Activated T-cell treated with anti-CD3 and anti-CD28 coated beads, Interleukin-2, amount 50 U/mL, for 72 hours (primary cell): ENCODE data around the gene LEMD2. TPM values are rescaled to one million over a fixed set of nuclear protein-coding genes. Genes with fewer than 3 reads are reported as not detected.

Experiments
- ATAC-seq, 2 donors: fragments of 150-1000 bp; cut with Tn5 transposase; replicated peaks in 1 of 2; 2 replicates each; pipeline ENCODE4 v1.10.0; 2021; ENCODE audit warnings: moderate library complexity in 2 of 2, mild to moderate bottlenecking in 1 of 2
- DNase-seq, 2 donors: peaks; one replicate each; pipeline ENCODE4 v3.0.0; 2021 to 2022; ENCODE audit warnings: mixed read lengths in 1 of 2
- H3K27ac Mint-ChIP-seq: one replicate; pipeline ENCODE4 v1.8.0; 2022; ENCODE audit warnings: mild to moderate bottlenecking, moderate library complexity, mixed read lengths
- H3K27me3 Mint-ChIP-seq: one replicate; pipeline ENCODE4 v1.8.0; 2022; ENCODE audit warnings: low read depth, mixed read lengths
- H3K36me3 Mint-ChIP-seq, 2 donors: one replicate each; pipeline ENCODE4 v1.8.0; 2022; ENCODE audit warnings: mixed read lengths in 2 of 2, mild to moderate bottlenecking in 1 of 2; ENCODE audit not compliant: insufficient read depth in 2 of 2
- H3K4me1 Mint-ChIP-seq: one replicate; pipeline ENCODE4 v1.8.0; 2022; ENCODE audit warnings: low read depth, mixed read lengths
- H3K4me3 Mint-ChIP-seq, 2 donors: one replicate each; pipeline ENCODE4 v1.8.0; 2022; ENCODE audit warnings: mild to moderate bottlenecking in 2 of 2, mixed read lengths in 2 of 2, moderate library complexity in 2 of 2
- H3K9me3 Mint-ChIP-seq, 2 donors: one replicate each; pipeline ENCODE4 v1.8.0; 2022; ENCODE audit warnings: mixed read lengths in 2 of 2
- total RNA-seq, 2 donors: library from RNA; stranded (reverse); gene quantifications; one replicate each; pipeline ENCODE4 v1.2.3, GENCODE V29; 2022

The LEMD2 gene
- total RNA-seq, 2 donors from 2014 or later: 76.4 to 93.8 TPM

DNA sequence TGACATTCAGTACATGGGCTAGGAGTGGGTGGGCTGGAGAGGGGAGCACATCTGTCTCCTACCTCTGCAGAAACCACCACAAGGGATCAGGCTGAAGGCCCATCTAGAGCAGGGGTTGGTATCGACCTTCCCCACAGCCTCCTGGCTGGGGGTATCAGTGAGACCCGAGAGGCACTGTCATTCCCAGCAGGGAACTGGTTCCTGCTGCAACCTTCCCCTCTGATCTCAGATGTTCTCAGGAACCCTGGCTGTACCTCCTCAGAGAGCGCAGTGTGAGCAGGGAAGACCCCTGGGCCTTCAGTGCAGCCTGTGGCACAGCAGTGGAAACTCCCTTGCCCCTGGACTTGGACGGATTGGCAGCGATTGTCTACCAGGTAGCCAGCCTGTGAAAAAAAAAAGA is 50.1 kb downstream of the LEMD2 start:
- Mint-ChIP-seq H3K4me3 (no peak overlapping the region), H3K27ac (no peak overlapping the region), H3K27me3 (peaks cover 16% of the 10 kb centered on the region), H3K36me3 (no peaks in the 10 kb centered on the region), H3K4me1 (no peaks in the 10 kb centered on the region), H3K9me3 (no peaks in the 10 kb centered on the region)
- DNase-seq (no peak), ATAC-seq (no peak)

DNA sequence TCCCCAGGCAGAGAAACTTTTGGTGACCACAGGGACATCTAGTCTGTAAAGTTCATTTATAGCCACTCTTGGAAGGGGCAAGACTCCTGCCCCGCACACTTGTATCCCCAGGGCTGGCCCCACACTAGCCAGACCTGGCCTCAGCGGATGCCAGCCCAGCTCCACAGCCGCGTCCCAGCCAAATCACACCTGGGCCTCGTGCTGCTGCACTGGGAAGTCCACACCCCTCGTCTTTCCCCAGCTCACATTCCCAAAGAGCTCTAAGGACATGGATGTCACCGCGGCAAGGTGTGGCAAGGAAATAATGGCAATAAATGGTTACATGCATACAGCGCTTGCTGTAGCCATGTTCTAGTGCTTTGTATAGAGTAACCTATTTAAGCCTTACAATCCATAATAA is 50.8 kb downstream of the LEMD2 start:
- H3K27me3 Mint-ChIP-seq: peaks cover 13% of the 10 kb centered on the region
- H3K36me3 Mint-ChIP-seq: no peaks in the 10 kb centered on the region
- no peaks in the 10 kb centered on the region for H3K4me1 Mint-ChIP-seq
- H3K4me3 Mint-ChIP-seq: no peak overlapping the region
- DNase-seq (no peak), ATAC-seq (no peak)
- no peak overlapping the region for H3K27ac Mint-ChIP-seq
- H3K9me3 Mint-ChIP-seq: no peaks in the 10 kb centered on the region

GRCh38 chr6:33737267-33738026 is 51.5 kb downstream of the LEMD2 start:
- DNase-seq: no peak
- ATAC-seq: no peak
- Mint-ChIP-seq H3K4me1 (no peaks in the 10 kb centered on the region), H3K9me3 (no peaks in the 10 kb centered on the region), H3K27me3 (peaks cover 6% of the 10 kb centered on the region), H3K36me3 (no peaks in the 10 kb centered on the region), H3K27ac (no peak overlapping the region), H3K4me3 (no peak overlapping the region)

GRCh38 chr6:33735216-33735615 is 53.7 kb downstream of the LEMD2 start:
- Mint-ChIP-seq H3K36me3 (no peaks in the 10 kb centered on the region), H3K9me3 (no peaks in the 10 kb centered on the region), H3K27me3 (no peaks in the 10 kb centered on the region), H3K4me1 (no peaks in the 10 kb centered on the region), H3K27ac (no peak overlapping the region), H3K4me3 (no peak overlapping the region)
- ATAC-seq (no peak), DNase-seq (no peak)

GRCh38 chr6:33733709-33734007 is 55.3 kb downstream of the LEMD2 start:
- H3K4me1 Mint-ChIP-seq: no peaks in the 10 kb centered on the region
- no peaks in the 10 kb centered on the region for H3K36me3 Mint-ChIP-seq
- no peaks in the 10 kb centered on the region for H3K27me3 Mint-ChIP-seq

GRCh38 chr6:33732817-33733708 is 55.9 kb downstream of the LEMD2 start:
- H3K27me3 Mint-ChIP-seq: no peaks in the 10 kb centered on the region
- ATAC-seq (no peak), DNase-seq (no peak)
- no peaks in the 10 kb centered on the region for H3K4me1 Mint-ChIP-seq
- H3K4me3 Mint-ChIP-seq: no peak overlapping the region
- H3K27ac Mint-ChIP-seq: no peak overlapping the region
- no peaks in the 10 kb centered on the region for H3K9me3 Mint-ChIP-seq
- H3K36me3 Mint-ChIP-seq: no peaks in the 10 kb centered on the region

More at GRCh38 chr6:33733709-33734007, 55.3 kb downstream of the LEMD2 start:
- no peak for ATAC-seq
- DNase-seq: no peak
- Mint-ChIP-seq H3K4me3 (no peak overlapping the region), H3K9me3 (no peaks in the 10 kb centered on the region), H3K27ac (no peak overlapping the region)

DNA sequence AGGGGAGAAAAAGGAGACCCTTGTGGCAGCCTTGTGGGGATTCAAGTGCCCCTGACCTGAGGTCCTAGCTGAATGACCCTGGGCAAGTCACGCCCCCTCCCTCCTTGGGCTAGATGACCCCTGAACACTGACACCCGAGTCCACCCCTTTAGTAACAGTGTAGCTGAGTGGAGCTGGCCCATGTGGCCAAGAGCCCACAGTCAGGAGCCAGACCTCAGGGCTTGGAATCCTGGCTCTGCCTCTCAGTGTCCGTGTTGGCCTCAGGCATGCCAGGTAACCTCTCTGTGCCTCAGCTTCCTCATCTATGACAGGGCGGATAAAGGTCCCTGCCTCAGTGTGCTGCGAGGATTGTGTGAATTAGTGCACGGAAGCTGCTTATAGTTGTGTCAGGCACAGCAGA is 56.5 kb downstream of the LEMD2 start:
- no peaks in the 10 kb centered on the region for H3K27me3 Mint-ChIP-seq
- H3K27ac Mint-ChIP-seq: no peak overlapping the region
- H3K9me3 Mint-ChIP-seq: no peaks in the 10 kb centered on the region
- no peak for DNase-seq
- no peaks in the 10 kb centered on the region for H3K4me1 Mint-ChIP-seq
- no peaks in the 10 kb centered on the region for H3K36me3 Mint-ChIP-seq
- no peak for ATAC-seq
- H3K4me3 Mint-ChIP-seq: no peak overlapping the region

- no peak overlapping the region for H3K27ac Mint-ChIP-seq
- H3K4me1 Mint-ChIP-seq: no peaks in the 10 kb centered on the region
- H3K4me3 Mint-ChIP-seq: no peak overlapping the region
- DNase-seq (no peak), ATAC-seq (no peak)
- H3K9me3 Mint-ChIP-seq: no peaks in the 10 kb centered on the region
- H3K27me3 Mint-ChIP-seq: no peaks in the 10 kb centered on the region
- H3K36me3 Mint-ChIP-seq: no peaks in the 10 kb centered on the region
Measured at GRCh38 chr6:33731751-33732282, 57.1 kb downstream of the LEMD2 start.

DNA sequence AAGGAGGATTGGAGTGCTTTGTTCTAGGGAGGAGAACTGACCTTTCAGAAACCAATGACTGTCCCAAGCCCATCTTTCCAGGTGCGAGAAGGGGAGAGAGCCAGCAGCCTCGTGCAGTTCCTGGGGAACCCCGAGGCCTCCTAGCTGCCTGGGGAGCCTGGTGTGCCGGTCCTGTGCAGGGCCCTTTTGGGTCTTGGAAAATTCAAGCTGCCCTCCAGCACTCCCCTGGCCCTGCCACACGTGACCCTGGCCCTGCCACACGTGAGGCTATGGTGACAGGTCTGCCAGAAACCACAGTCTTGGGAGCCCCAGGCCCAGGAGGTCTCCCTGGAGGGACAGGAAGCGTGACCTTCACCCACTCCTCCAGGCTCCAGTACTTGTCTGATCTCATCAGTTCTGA is 57.9 kb downstream of the LEMD2 start:
- H3K4me3 Mint-ChIP-seq: no peak overlapping the region
- no peaks in the 10 kb centered on the region for H3K9me3 Mint-ChIP-seq
- no peaks in the 10 kb centered on the region for H3K36me3 Mint-ChIP-seq
- ATAC-seq (no peak), DNase-seq (no peak)
- no peaks in the 10 kb centered on the region for H3K4me1 Mint-ChIP-seq
- H3K27me3 Mint-ChIP-seq: no peaks in the 10 kb centered on the region
- no peak overlapping the region for H3K27ac Mint-ChIP-seq

DNA sequence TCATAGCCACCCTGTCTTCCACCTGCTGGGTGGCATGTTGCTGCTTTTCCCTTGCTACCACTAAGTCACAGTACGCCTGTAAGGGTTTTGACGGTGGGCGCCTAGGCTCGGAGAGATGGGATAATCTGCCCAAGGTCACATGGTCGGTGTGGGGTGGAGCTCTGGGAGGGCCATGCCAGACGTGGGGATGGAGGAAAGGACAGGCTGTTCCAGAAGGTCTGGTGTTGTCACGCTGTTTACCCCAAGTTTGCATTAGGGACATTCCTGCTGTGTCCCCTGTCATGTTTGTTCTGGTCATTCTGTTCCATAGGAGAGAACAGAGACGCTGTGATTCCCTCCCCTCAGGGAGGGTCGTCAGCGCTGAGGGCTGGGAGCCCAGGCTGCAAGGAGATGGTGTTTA is 58.3 kb downstream of the LEMD2 start:
- Mint-ChIP-seq H3K4me1 (no peaks in the 10 kb centered on the region), H3K27ac (no peak overlapping the region), H3K4me3 (no peak overlapping the region), H3K27me3 (no peaks in the 10 kb centered on the region), H3K36me3 (no peaks in the 10 kb centered on the region), H3K9me3 (no peaks in the 10 kb centered on the region)
- ATAC-seq (no peak), DNase-seq (no peak)

GRCh38 chr6:33729059-33729458 is 59.9 kb downstream of the LEMD2 start:
- H3K27me3 Mint-ChIP-seq: no peaks in the 10 kb centered on the region

DNA sequence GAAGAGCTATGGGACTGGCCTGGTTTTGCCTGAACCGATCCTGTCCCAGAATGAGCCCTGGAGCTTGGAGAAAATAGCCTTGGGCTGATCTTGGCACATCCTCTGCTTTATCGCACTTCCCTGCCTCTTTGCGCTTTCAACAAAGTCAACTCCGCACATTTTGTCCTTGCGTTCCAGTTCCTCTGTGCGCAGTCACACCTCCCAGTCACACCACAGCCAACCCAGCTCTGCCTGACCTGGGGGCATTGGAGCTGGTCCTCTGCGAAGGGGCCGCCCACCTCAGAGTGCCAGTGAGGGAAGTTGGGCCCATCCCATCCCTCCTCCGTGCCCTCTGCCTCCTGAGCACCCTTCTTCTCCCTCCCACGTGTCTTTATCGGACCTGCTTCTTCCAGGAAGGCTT is 60.5 kb downstream of the LEMD2 start:
- no peaks in the 10 kb centered on the region for H3K9me3 Mint-ChIP-seq
- H3K4me1 Mint-ChIP-seq: peaks cover 14% of the 10 kb centered on the region
- H3K4me3 Mint-ChIP-seq: no peak overlapping the region
- peaks cover 5% of the 10 kb centered on the region for H3K27me3 Mint-ChIP-seq
- ATAC-seq (no peak), DNase-seq (no peak)
- H3K27ac Mint-ChIP-seq: no peak overlapping the region
- H3K36me3 Mint-ChIP-seq: no peaks in the 10 kb centered on the region

More at GRCh38 chr6:33729059-33729458, 59.9 kb downstream of the LEMD2 start:
- DNase-seq (no peak), ATAC-seq (no peak)
- Mint-ChIP-seq H3K4me3 (no peak overlapping the region), H3K4me1 (peaks cover 8% of the 10 kb centered on the region), H3K27ac (no peak overlapping the region), H3K36me3 (no peaks in the 10 kb centered on the region), H3K9me3 (no peaks in the 10 kb centered on the region)

DNA sequence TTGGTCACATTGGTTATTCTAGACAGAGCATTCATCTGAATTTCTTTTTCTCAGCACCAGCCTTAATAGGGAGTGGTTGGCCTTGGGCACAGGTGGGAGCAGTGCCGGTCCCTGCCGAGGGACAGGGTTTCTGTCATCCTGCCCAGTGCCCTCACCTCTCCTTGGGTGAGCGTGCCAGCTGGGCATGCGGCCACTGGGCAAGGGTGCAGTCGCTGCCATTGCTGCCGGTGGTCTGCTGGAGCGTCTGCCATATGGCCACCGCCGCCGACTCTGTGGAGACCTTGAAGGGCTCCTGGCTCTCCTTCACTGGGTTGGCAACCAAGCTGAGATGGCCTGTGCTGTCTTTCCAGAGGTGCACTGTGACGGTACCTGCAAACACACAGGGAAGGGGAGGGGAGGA is 61.0 kb downstream of the LEMD2 start:
- H3K36me3 Mint-ChIP-seq: no peaks in the 10 kb centered on the region
- H3K27me3 Mint-ChIP-seq: peaks cover 6% of the 10 kb centered on the region
- no peak for DNase-seq
- H3K4me3 Mint-ChIP-seq: no peak overlapping the region
- ATAC-seq: no peak
- no peaks in the 10 kb centered on the region for H3K9me3 Mint-ChIP-seq
- no peak overlapping the region for H3K27ac Mint-ChIP-seq
- H3K4me1 Mint-ChIP-seq: peaks cover 15% of the 10 kb centered on the region
